HuH-7.5 (cell line): ENCODE measurements around the gene RIN3.
A peak's percentile ranks its signal among the peaks of the same experiment; 100 is the strongest.

Experiments used
- DNase-seq: peaks from one replicate; pipeline ENCODE4 v3.0.0; 2011; ENCODE audit warnings: low spot score

The RIN3 gene

GRCh38 chr14:92599811-92600210 is 86.2 kb downstream of the RIN3 start:
- DNase-seq: no peak

GRCh38 chr14:92600318-92601053 is 86.9 kb downstream of the RIN3 start:
- DNase-seq: no peak

- no peak for DNase-seq
These were observed 87.6 kb downstream of the RIN3 start for GRCh38 chr14:92601131-92601710.

- no peak for DNase-seq
These were observed 88.3 kb downstream of the RIN3 start for GRCh38 chr14:92601757-92602417.

GRCh38 chr14:92603309-92604242 is 90.0 kb downstream of the RIN3 start:
- DNase-seq: no peak

- DNase-seq: no peak
These were observed 91.8 kb downstream of the RIN3 start for GRCh38 chr14:92605274-92605940.

- no peak for DNase-seq
These were observed 93.7 kb downstream of the RIN3 start for GRCh38 chr14:92607251-92607650.

- DNase-seq: no peak
These were observed 94.3 kb downstream of the RIN3 start for GRCh38 chr14:92607702-92608429.

- DNase-seq: no peak
These were observed 96.4 kb downstream of the RIN3 start for GRCh38 chr14:92609955-92610354.

- no peak for DNase-seq
These were observed 97.3 kb downstream of the RIN3 start for GRCh38 chr14:92610849-92611271.

- peak; percentile 51 for DNase-seq
These were observed 99.6 kb downstream of the RIN3 start for GRCh38 chr14:92613008-92613658.

GRCh38 chr14:92613681-92614260 is 100.2 kb downstream of the RIN3 start:
- no peak for DNase-seq

- no peak for DNase-seq
These were observed 101.9 kb downstream of the RIN3 start for GRCh38 chr14:92615451-92615850.

GRCh38 chr14:92616178-92616577 is 102.6 kb downstream of the RIN3 start:
- no peak for DNase-seq

- DNase-seq: no peak
These were observed 104.0 kb downstream of the RIN3 start for GRCh38 chr14:92617581-92617980.

- no peak for DNase-seq
These were observed 106.3 kb downstream of the RIN3 start for GRCh38 chr14:92619671-92620456.

GRCh38 chr14:92622311-92622710 is 108.7 kb downstream of the RIN3 start:
- no peak for DNase-seq

GRCh38 chr14:92624764-92625163 is 111.2 kb downstream of the RIN3 start:
- DNase-seq: no peak

GRCh38 chr14:92625213-92625612 is 111.6 kb downstream of the RIN3 start:
- DNase-seq: no peak
